Measurements from ENCODE around the gene COL16A1.
A peak's percentile ranks its signal among the peaks of the same experiment; 100 is the strongest.

Gene COL16A1

GRCh38 chr1:31648641-31649357, 55.0 kb downstream of the COL16A1 start:
- no peak overlapping the region for H3K27ac ChIP-seq (ENCODE audit: low read depth, low read length)

GRCh38 chr1:31648190-31648589, 55.6 kb downstream of the COL16A1 start:
- Histone ChIP-seq H3K4me1 (ENCODE audit: insufficient read depth, low read length) (peaks cover 22% of the 10 kb centered on the region), H3K27ac (ENCODE audit: low read depth, low read length) (no peak overlapping the region), H3K36me3 (ENCODE audit: insufficient read depth, low read length) (peaks cover 11% of the 10 kb centered on the region), H3K27me3 (ENCODE audit: control insufficient read depth in 1 of 2, insufficient read depth in 2 of 2, low read length in 2 of 2) (no peaks in the 10 kb centered on the region), H3K4me3 (ENCODE audit: low read depth in 1 of 2, low read length in 2 of 2) (no peak overlapping the region), H3K9ac (ENCODE audit: low read length) (no peak overlapping the region), H3K9me3 (ENCODE audit: low read length) (no peaks in the 10 kb centered on the region)

More at GRCh38 chr1:31648641-31649357, 55.0 kb downstream of the COL16A1 start:
- Histone ChIP-seq H3K27me3 (ENCODE audit: control insufficient read depth in 1 of 2, insufficient read depth in 2 of 2, low read length in 2 of 2) (no peaks in the 10 kb centered on the region), H3K9me3 (ENCODE audit: low read length) (no peaks in the 10 kb centered on the region), H3K4me1 (ENCODE audit: insufficient read depth, low read length) (peaks cover 16% of the 10 kb centered on the region), H3K4me3 (ENCODE audit: low read depth in 1 of 2, low read length in 2 of 2) (no peak overlapping the region), H3K36me3 (ENCODE audit: insufficient read depth, low read length) (peaks cover 17% of the 10 kb centered on the region), H3K9ac (ENCODE audit: low read length) (no peak overlapping the region)

- Histone ChIP-seq H3K36me3 (ENCODE audit: insufficient read depth, low read length) (peaks cover 2% of the 10 kb centered on the region), H3K27me3 (ENCODE audit: control insufficient read depth in 1 of 2, insufficient read depth in 2 of 2, low read length in 2 of 2) (no peaks in the 10 kb centered on the region), H3K4me1 (ENCODE audit: insufficient read depth, low read length) (peaks cover 22% of the 10 kb centered on the region), H3K27ac (ENCODE audit: low read depth, low read length) (no peak overlapping the region), H3K9ac (ENCODE audit: low read length) (no peak overlapping the region), H3K4me3 (ENCODE audit: low read depth in 1 of 2, low read length in 2 of 2) (no peak overlapping the region), H3K9me3 (ENCODE audit: low read length) (no peaks in the 10 kb centered on the region)
These were observed 56.7 kb downstream of the COL16A1 start for GRCh38 chr1:31647106-31647505.

GRCh38 chr1:31646259-31646960, 57.4 kb downstream of the COL16A1 start:
- Histone ChIP-seq H3K36me3 (ENCODE audit: insufficient read depth, low read length) (no peaks in the 10 kb centered on the region), H3K27me3 (ENCODE audit: control insufficient read depth in 1 of 2, insufficient read depth in 2 of 2, low read length in 2 of 2) (no peaks in the 10 kb centered on the region), H3K27ac (ENCODE audit: low read depth, low read length) (no peak overlapping the region), H3K9ac (ENCODE audit: low read length) (no peak overlapping the region), H3K9me3 (ENCODE audit: low read length) (no peaks in the 10 kb centered on the region), H3K4me1 (ENCODE audit: insufficient read depth, low read length) (peaks cover 19% of the 10 kb centered on the region), H3K4me3 (ENCODE audit: low read depth in 1 of 2, low read length in 2 of 2) (no peak overlapping the region)

GRCh38 chr1:31645274-31645568, 58.6 kb downstream of the COL16A1 start:
- Histone ChIP-seq H3K27ac (ENCODE audit: low read depth, low read length) (peak overlapping the region; percentile 87), H3K4me3 (ENCODE audit: low read depth in 1 of 2, low read length in 2 of 2) (peak overlapping the region; percentile 66 to 70), H3K4me1 (ENCODE audit: insufficient read depth, low read length) (peaks cover 18% of the 10 kb centered on the region), H3K9ac (ENCODE audit: low read length) (peak overlapping the region; percentile 63), H3K27me3 (ENCODE audit: control insufficient read depth in 1 of 2, insufficient read depth in 2 of 2, low read length in 2 of 2) (no peaks in the 10 kb centered on the region), H3K36me3 (ENCODE audit: insufficient read depth, low read length) (no peaks in the 10 kb centered on the region), H3K9me3 (ENCODE audit: low read length) (no peaks in the 10 kb centered on the region)

GRCh38 chr1:31644560-31645273, 59.1 kb downstream of the COL16A1 start, which contains the start of gene PEF1:
Gene PEF1 (minus strand): TSS chr1:31644876. CDS start chr1:31644864, 12 bp downstream.
- peak within 1 kb of the TSS; percentile 63 for H3K9ac ChIP-seq (ENCODE audit: low read length)
- H3K9me3 ChIP-seq (ENCODE audit: low read length) = no peaks in the 10 kb centered on the region
- peaks cover 23% of the 10 kb centered on the region for H3K4me1 ChIP-seq (ENCODE audit: insufficient read depth, low read length)
- no peaks in the 10 kb centered on the region for H3K27me3 ChIP-seq (ENCODE audit: control insufficient read depth in 1 of 2, insufficient read depth in 2 of 2, low read length in 2 of 2)
- H3K36me3 ChIP-seq (ENCODE audit: insufficient read depth, low read length) = no peaks in the 10 kb centered on the region
- peak within 1 kb of the TSS; percentile 66 to 70 for H3K4me3 ChIP-seq (ENCODE audit: low read depth in 1 of 2, low read length in 2 of 2)
- peak within 1 kb of the TSS; percentile 87 for H3K27ac ChIP-seq (ENCODE audit: low read depth, low read length)

- Histone ChIP-seq H3K9me3 (ENCODE audit: low read length) (no peaks in the 10 kb centered on the region), H3K36me3 (ENCODE audit: insufficient read depth, low read length) (no peaks in the 10 kb centered on the region), H3K9ac (ENCODE audit: low read length) (peak overlapping the region; percentile 63), H3K27ac (ENCODE audit: low read depth, low read length) (peak overlapping the region; percentile 87), H3K4me1 (ENCODE audit: insufficient read depth, low read length) (peaks cover 23% of the 10 kb centered on the region), H3K27me3 (ENCODE audit: control insufficient read depth in 1 of 2, insufficient read depth in 2 of 2, low read length in 2 of 2) (no peaks in the 10 kb centered on the region), H3K4me3 (ENCODE audit: low read depth in 1 of 2, low read length in 2 of 2) (peak overlapping the region; percentile 66 to 70)
These were observed 59.7 kb downstream of the COL16A1 start for GRCh38 chr1:31643976-31644559.

GRCh38 chr1:31642897-31643296, 60.9 kb downstream of the COL16A1 start:
- no peaks in the 10 kb centered on the region for H3K9me3 ChIP-seq (ENCODE audit: low read length)
- no peak overlapping the region for H3K27ac ChIP-seq (ENCODE audit: low read depth, low read length)
- H3K4me1 ChIP-seq (ENCODE audit: insufficient read depth, low read length) = peaks cover 23% of the 10 kb centered on the region
- no peak overlapping the region for H3K4me3 ChIP-seq (ENCODE audit: low read depth in 1 of 2, low read length in 2 of 2)
- no peak overlapping the region for H3K9ac ChIP-seq (ENCODE audit: low read length)
- H3K27me3 ChIP-seq (ENCODE audit: control insufficient read depth in 1 of 2, insufficient read depth in 2 of 2, low read length in 2 of 2) = no peaks in the 10 kb centered on the region
- peaks cover 4% of the 10 kb centered on the region for H3K36me3 ChIP-seq (ENCODE audit: insufficient read depth, low read length)

GRCh38 chr1:31642366-31642765, 61.5 kb downstream of the COL16A1 start:
- no peak overlapping the region for H3K27ac ChIP-seq (ENCODE audit: low read depth, low read length)
- H3K36me3 ChIP-seq (ENCODE audit: insufficient read depth, low read length) = peaks cover 4% of the 10 kb centered on the region
- H3K4me3 ChIP-seq (ENCODE audit: low read depth in 1 of 2, low read length in 2 of 2) = no peak overlapping the region
- H3K4me1 ChIP-seq (ENCODE audit: insufficient read depth, low read length) = peaks cover 23% of the 10 kb centered on the region
- no peak overlapping the region for H3K9ac ChIP-seq (ENCODE audit: low read length)
- no peaks in the 10 kb centered on the region for H3K27me3 ChIP-seq (ENCODE audit: control insufficient read depth in 1 of 2, insufficient read depth in 2 of 2, low read length in 2 of 2)
- no peaks in the 10 kb centered on the region for H3K9me3 ChIP-seq (ENCODE audit: low read length)

- Histone ChIP-seq H3K36me3 (ENCODE audit: insufficient read depth, low read length) (peaks cover 4% of the 10 kb centered on the region), H3K27me3 (ENCODE audit: control insufficient read depth in 1 of 2, insufficient read depth in 2 of 2, low read length in 2 of 2) (no peaks in the 10 kb centered on the region), H3K4me1 (ENCODE audit: insufficient read depth, low read length) (peaks cover 23% of the 10 kb centered on the region), H3K4me3 (ENCODE audit: low read depth in 1 of 2, low read length in 2 of 2) (no peak overlapping the region), H3K9me3 (ENCODE audit: low read length) (no peaks in the 10 kb centered on the region), H3K27ac (ENCODE audit: low read depth, low read length) (no peak overlapping the region), H3K9ac (ENCODE audit: low read length) (no peak overlapping the region)
These were observed 62.9 kb downstream of the COL16A1 start for GRCh38 chr1:31640964-31641363.

- Histone ChIP-seq H3K27me3 (ENCODE audit: control insufficient read depth in 1 of 2, insufficient read depth in 2 of 2, low read length in 2 of 2) (no peaks in the 10 kb centered on the region), H3K36me3 (ENCODE audit: insufficient read depth, low read length) (peaks cover 4% of the 10 kb centered on the region), H3K4me3 (ENCODE audit: low read depth in 1 of 2, low read length in 2 of 2) (no peak overlapping the region), H3K9me3 (ENCODE audit: low read length) (no peaks in the 10 kb centered on the region), H3K27ac (ENCODE audit: low read depth, low read length) (no peak overlapping the region), H3K9ac (ENCODE audit: low read length) (no peak overlapping the region), H3K4me1 (ENCODE audit: insufficient read depth, low read length) (peaks cover 15% of the 10 kb centered on the region)
These were observed 63.6 kb downstream of the COL16A1 start for GRCh38 chr1:31640179-31640578.
